Small intestine (tissue), 7 donors: Measurements from ENCODE around the gene THSD7A. TPM values are rescaled to one million over a fixed set of nuclear protein-coding genes. Genes with fewer than 3 reads are reported as not detected.

Source experiments
- DNase-seq, 2 donors: peaks; one replicate each; pipeline versions ENCODE4 v3.0.0 to v3.0.0-alpha.2; 2013
- FAIRE-seq: peaks from 2 replicates; lab custom pipeline; 2012; peaks lifted over from hg19 to GRCh38; lab: Jason Lieb, UNC
- H3K27ac ChIP-seq, 3 donors: one replicate each; pipeline ENCODE4 v1.5.1; 2013; ENCODE audit warnings: low read length in 2 of 3, mild to moderate bottlenecking in 2 of 3, control low read depth in 1 of 3, inconsistent platforms in 1 of 3, low read depth in 1 of 3, moderate library complexity in 1 of 3
- H3K27me3 ChIP-seq, 3 donors: one replicate each; pipeline ENCODE4 v1.6.1; 2013; ENCODE audit warnings: low read length in 3 of 3, inconsistent platforms in 1 of 3; ENCODE audit not compliant: control insufficient read depth in 3 of 3, insufficient read depth in 3 of 3
- H3K36me3 ChIP-seq, 3 donors: one replicate each; pipeline ENCODE4 v1.6.1; 2013; ENCODE audit warnings: low read length in 3 of 3, inconsistent platforms in 1 of 3, low read depth in 1 of 3, mild to moderate bottlenecking in 1 of 3, moderate library complexity in 1 of 3; ENCODE audit not compliant: control insufficient read depth in 3 of 3, insufficient read depth in 2 of 3
- H3K4me1 ChIP-seq, 3 donors: one replicate each; pipeline ENCODE4 v1.6.1; 2013; ENCODE audit warnings: low read length in 2 of 3, inconsistent platforms in 1 of 3, low read depth in 1 of 3, mild to moderate bottlenecking in 1 of 3, moderate library complexity in 1 of 3; ENCODE audit not compliant: control insufficient read depth in 3 of 3, insufficient read depth in 2 of 3
- H3K4me3 ChIP-seq, 3 donors: one replicate each; pipeline ENCODE4 v1.5.1; 2013; ENCODE audit warnings: low read length in 3 of 3, control low read depth in 1 of 3, inconsistent platforms in 1 of 3, low read depth in 1 of 3, mild to moderate bottlenecking in 1 of 3, moderate library complexity in 1 of 3
- H3K9me3 ChIP-seq, 2 donors: one replicate each; pipeline ENCODE4 v1.6.1; 2013; ENCODE audit warnings: low read depth in 1 of 2, low read length in 1 of 2; ENCODE audit not compliant: control insufficient read depth in 2 of 2, insufficient read depth in 1 of 2
- WGBS, 3 donors: extraction: QIAGEN DNeasy Blood & Tissue Kit; methylation state at CpG; one replicate each; pipeline ENCODE4 v1.1.7; 2013; 5-methylcytosine and 5-hydroxymethylcytosine counted together
- polyA plus RNA-seq, 4 donors: library from polyadenylated mRNA; stranded (reverse) in 3 of 4; unstranded in 1 of 4; fragments of 200-250 nt in 3 of 4; fragments of 120-200 nt in 1 of 4; gene quantifications; one replicate each; pipeline versions ENCODE4 v1.2.1 to v1.2.3, GENCODE V29; 2013
- donor health status: healthy with polysubstance abuse.
- donor health status: control.
- donor health status: control.
- donor health status: Bipolar disorder and iron deficiency.
- donor health status: healthy.

Gene THSD7A
- polyA plus RNA-seq, 4 donors = 1.1 to 3.5 TPM; not detected in 2

DNA sequence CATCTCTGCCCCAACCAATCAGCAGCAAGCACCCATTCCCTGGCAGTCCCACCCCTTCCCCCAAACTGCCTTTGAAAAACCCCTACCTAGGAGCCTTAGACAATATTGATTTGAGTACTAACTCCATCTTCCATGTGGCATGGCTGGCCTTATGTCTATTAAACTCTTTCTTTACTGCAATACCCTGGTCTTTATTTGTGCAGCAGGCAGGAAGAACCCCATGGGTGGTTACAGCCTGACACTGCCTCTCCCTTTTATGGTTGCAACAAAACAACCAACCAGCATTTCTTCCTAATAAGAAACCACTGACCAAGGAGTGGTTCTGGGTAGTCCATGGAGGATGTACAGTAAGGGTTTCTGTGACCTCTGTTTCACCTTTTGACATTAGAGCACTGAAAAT lies 418.1 kb downstream of the THSD7A start:
- H3K36me3 ChIP-seq = no peaks in the 10 kb centered on the region
- FAIRE-seq (no peak), DNase-seq (no peak)
- no peaks in the 10 kb centered on the region for H3K27me3 ChIP-seq
- no peak overlapping the region for H3K27ac ChIP-seq
- peaks cover 0 to 15% of the 10 kb centered on the region in 2 donors for H3K9me3 ChIP-seq
- no peak overlapping the region for H3K4me3 ChIP-seq
- no peaks in the 10 kb centered on the region for H3K4me1 ChIP-seq

DNA sequence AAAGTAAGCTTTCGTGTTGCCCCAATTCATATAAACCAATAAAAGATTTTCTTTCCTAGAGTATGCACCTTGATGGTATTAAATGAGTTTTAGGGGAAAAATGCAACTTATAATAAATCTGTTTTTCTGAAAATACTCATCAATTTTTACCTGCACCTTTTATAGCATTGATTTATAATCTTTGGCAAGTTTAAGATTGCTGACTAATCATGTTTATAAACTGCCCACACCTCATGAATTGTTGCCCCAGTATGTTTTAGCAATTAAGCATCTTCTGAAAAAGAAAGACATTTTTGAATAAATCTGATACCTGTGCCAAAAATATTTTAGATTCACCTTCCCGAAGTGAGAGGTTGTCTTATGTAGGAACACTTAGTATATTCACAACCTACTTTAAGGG lies 420.0 kb downstream of the THSD7A start:
- Histone ChIP-seq H3K27me3 (no peaks in the 10 kb centered on the region), H3K9me3 (peaks cover 0 to 15% of the 10 kb centered on the region in 2 donors), H3K4me1 (no peaks in the 10 kb centered on the region), H3K36me3 (no peaks in the 10 kb centered on the region), H3K4me3 (no peak overlapping the region), H3K27ac (no peak overlapping the region)
- FAIRE-seq = no peak
- WGBS, 3 donors = 86 to 97% (median 87%) methylated on average over 2 of the region's 2 CpGs
- DNase-seq = no peak

DNA sequence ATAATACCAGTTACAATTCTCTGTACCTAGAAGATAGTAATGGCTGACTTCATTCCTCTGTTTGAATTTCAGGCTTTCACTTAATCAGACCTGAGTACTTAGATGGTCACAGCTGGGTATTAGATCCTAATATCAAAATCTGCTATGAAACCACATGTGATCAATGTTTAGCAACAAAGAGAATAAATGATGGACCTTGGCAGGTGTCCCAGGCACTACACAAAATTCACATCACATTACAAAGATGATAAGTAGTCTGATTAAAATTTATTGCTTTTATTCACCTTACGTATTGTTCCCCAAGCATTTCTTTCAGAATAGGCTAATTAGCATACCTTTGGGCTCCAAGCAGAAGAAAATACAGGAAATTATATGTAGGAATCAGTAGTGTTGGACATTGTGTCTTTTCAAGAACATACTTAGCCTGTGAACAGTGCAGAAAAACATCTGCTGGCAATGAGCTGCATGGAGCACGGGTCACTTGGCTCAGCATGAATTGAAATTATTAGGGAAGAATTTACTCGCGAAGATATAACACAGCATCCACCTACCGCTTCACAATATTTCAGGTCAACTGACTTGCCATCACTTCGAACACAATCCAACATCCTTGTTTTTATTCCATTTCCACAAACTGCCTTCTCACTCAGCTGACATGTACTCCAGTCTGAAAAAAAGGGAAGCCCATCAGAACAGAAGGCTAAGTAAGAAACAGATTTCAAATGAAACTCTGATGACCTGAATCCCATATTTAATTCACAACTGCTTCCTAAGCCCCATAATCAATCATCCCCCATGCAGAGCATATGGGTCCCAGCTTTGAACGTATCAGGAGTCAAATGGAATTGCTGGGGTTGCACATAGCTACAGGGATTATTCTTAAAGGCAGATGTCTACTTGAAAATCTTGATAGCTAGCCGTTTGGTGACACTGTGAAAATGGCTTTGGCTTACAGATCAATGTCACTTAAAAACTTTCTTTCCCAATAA lies 421.0 kb downstream of the THSD7A start:
- H3K4me1 ChIP-seq = no peaks in the 10 kb centered on the region
- WGBS, 3 donors = 75 to 85% (median 84%) methylated on average over 8 of the region's 8 CpGs
- no peak for DNase-seq
- no peaks in the 10 kb centered on the region for H3K27me3 ChIP-seq
- H3K36me3 ChIP-seq = no peaks in the 10 kb centered on the region
- H3K27ac ChIP-seq = no peak overlapping the region
- H3K9me3 ChIP-seq = peaks cover 0 to 15% of the 10 kb centered on the region in 2 donors
- H3K4me3 ChIP-seq = no peak overlapping the region
- no peak for FAIRE-seq

DNA sequence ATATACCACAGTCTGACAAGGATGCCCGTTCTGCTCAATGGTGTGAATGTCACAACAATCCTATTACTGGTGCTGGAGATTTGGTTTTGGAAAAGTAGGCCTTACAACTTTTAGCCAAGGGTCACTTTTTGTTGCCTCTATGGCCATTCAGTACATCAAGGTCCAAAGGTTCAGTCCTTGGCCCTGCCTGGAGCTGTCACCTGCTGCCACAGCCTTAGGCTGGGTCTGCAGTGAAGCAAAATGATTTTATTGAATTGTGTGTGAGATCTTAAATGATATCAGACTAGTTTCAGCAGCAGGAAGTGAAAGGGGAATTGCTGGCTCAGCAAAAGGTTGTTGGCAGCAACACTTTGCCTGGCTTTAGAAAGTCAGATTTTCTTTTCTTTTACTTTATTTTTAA lies 427.6 kb downstream of the THSD7A start:
- peak; percentile 41 to 79 for DNase-seq
- WGBS, 3 donors = 32 to 51% (median 35%) methylated on average over 1 of the region's 1 CpG

DNA sequence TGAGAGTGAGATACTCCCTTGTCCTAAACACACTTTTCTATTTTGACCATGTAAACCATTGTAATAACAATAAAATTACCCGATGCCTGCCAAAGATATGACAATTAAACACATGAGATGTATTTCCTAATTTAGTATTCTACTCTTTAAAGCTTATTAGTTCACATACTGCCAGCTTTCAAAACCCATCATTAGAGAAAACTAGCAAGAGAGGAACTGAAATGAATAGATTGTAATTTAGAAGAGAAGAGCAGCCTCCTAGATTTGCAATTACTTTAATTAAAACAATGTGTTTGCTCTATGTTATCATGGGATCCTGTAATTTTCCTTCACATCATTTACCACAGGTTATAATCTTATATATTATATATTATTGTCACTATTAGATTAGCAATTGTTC lies 428.2 kb downstream of the THSD7A start:
- no peaks in the 10 kb centered on the region for H3K9me3 ChIP-seq
- peaks cover 0 to 7% (median 0%) of the 10 kb centered on the region in 3 donors for H3K4me1 ChIP-seq
- WGBS, 3 donors = 42 to 66% (median 54%) methylated on average over 1 of the region's 1 CpG
- H3K36me3 ChIP-seq = peaks cover 0 to 4% (median 0%) of the 10 kb centered on the region in 3 donors
- DNase-seq = no peak
- H3K27me3 ChIP-seq = no peaks in the 10 kb centered on the region
- no peak overlapping the region for H3K27ac ChIP-seq
- FAIRE-seq = no peak
- no peak overlapping the region for H3K4me3 ChIP-seq

More for the DNA sequence above, 427.6 kb downstream of the THSD7A start:
- peak overlapping the region in 2 of 3 donors; percentile 26 to 39 for H3K27ac ChIP-seq
- no peak overlapping the region for H3K4me3 ChIP-seq
- no peaks in the 10 kb centered on the region for H3K27me3 ChIP-seq
- peaks cover 0 to 7% (median 0%) of the 10 kb centered on the region in 3 donors for H3K4me1 ChIP-seq
- H3K36me3 ChIP-seq = peaks cover 0 to 4% (median 0%) of the 10 kb centered on the region in 3 donors
- no peaks in the 10 kb centered on the region for H3K9me3 ChIP-seq
- FAIRE-seq = no peak

DNA sequence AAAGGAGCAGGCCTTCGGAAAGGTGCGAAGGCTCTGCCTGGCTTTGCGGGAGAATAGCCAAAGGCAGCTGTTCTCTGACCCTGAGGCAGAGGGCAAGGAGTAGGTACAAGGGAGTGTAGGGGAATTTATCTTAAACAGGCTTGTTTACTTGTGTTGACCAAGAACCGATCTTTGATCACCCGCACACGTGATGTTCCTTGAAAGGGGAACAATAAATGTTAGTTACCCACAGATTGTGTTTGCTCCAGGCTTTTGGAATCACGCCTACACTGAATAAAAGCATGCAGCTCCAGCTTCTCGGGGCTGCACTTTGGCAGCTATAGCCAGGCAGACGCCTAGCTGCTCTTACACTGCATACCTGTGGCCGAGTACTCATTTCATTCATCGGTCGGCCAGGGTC lies 437.6 kb downstream of the THSD7A start:
- DNase-seq = peak; percentile 52 to 95
- H3K27ac ChIP-seq = no peak overlapping the region
- H3K9me3 ChIP-seq = peaks cover 0 to 34% of the 10 kb centered on the region in 2 donors
- no peak overlapping the region for H3K4me3 ChIP-seq
- H3K27me3 ChIP-seq = no peaks in the 10 kb centered on the region
- peaks cover 0 to 21% (median 0%) of the 10 kb centered on the region in 3 donors for H3K36me3 ChIP-seq
- FAIRE-seq = no peak
- peaks cover 0 to 9% (median 0%) of the 10 kb centered on the region in 3 donors for H3K4me1 ChIP-seq
- 35 to 69% (median 43%) methylated on average over 12 of the region's 12 CpGs for WGBS, 3 donors

DNA sequence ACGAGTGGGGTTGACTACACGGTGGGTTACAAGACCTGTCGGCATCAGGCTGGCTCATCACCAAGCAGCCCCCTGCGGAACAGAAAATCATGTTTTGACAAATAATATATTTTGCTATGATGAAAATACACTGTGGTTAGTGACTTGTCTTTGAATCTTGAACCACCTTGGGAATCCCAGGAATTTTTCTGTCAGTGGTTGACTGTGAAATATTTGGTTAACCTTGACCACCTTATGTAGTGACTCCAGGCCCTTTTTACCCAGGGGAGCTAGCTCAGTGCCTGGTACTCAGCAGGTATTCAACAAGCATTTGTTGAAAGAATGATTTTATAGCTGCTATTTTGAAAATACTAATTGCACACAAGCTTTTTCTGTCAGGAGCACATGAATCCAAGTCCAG lies 452.4 kb downstream of the THSD7A start:
- no peak overlapping the region for H3K4me3 ChIP-seq
- 96 to 97% (median 97%) methylated on average over 4 of the region's 4 CpGs for WGBS, 3 donors
- FAIRE-seq (no peak), DNase-seq (no peak)
- H3K27ac ChIP-seq = no peak overlapping the region
- H3K9me3 ChIP-seq = no peaks in the 10 kb centered on the region
- peaks cover 0 to 2% (median 0%) of the 10 kb centered on the region in 3 donors for H3K4me1 ChIP-seq
- H3K27me3 ChIP-seq = no peaks in the 10 kb centered on the region
- no peaks in the 10 kb centered on the region for H3K36me3 ChIP-seq

DNA sequence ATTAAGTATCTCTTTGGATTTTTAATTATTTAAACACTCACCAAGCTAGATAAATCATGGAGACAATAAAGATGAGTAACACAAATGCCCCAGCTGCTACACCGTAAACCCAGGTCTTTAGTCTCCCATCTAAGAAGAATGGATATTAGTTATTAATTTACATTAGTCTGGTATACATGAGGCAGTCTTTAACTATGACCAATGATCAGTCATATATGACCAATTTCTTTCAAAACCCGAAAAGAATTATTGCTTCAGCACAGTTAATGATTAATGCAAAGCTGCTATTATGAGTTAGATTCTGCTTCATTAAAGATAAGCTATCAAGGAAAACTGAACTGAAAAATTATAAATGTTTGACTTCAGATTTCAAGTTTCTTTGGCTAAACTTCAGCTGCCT lies 455.5 kb downstream of the THSD7A start:
- no peaks in the 10 kb centered on the region for H3K36me3 ChIP-seq
- H3K4me1 ChIP-seq = peaks cover 0 to 2% (median 0%) of the 10 kb centered on the region in 3 donors
- FAIRE-seq (no peak), DNase-seq (peak; percentile 51 to 71)
- H3K4me3 ChIP-seq = no peak overlapping the region
- H3K9me3 ChIP-seq = no peaks in the 10 kb centered on the region
- peak overlapping the region in 1 of 3 donors; percentile 10 for H3K27ac ChIP-seq
- H3K27me3 ChIP-seq = no peaks in the 10 kb centered on the region
- WGBS, 3 donors = 9 to 62% (median 38%) methylated on average over 2 of the region's 2 CpGs
